ENCODE results near the gene LCN1. TPM values are rescaled to one million over a fixed set of nuclear protein-coding genes. Genes with fewer than 3 reads are reported as not detected.

Gene LCN1
- total RNA-seq, 3 donors from 2014 or later = not detected

DNA sequence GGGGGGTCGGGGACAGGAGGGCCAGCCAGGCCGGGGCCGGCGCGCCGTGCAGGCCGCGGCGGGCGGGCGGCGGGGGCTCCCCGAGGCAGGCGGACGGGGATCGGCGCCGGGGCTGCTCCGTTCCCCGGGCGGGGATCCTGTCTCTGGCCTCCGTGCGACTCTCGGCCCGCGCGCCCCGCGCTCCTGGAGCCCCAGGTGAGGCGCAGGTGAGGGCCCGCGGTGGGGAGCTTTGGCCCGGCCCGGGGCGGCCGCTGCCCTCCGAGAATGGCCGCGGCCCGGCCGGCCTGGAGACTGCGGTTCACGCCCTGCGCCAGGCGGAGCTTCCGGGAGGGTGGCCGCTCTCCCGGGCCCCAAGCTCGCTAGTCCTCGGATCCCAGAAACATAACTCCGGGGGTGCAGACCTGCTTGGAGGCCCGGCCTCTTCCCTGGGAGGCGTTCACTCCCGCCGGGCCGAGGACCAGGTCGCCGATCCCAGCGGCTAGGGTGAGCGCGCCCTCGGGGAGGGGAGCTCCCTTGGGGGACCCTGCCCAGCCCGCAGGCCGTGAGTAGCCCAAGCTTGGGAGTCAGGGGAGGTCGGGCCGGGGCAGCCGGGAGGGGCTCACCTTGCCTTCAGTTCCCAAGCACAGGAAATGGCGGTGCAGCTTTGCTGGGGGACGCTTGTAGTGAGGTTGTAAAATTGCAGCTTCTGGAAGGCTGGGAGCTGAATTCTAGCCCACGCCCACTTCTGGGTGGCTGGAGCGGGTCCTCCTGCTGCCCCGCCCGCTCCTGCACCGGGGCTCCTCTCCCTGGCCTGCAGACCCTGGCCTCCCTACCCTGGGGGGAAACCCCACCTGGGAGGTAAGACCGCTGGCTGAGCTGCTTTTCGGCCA, 40.9 kb upstream of the LCN1 start:
- intact Hi-C loops (cut with DNase I; ENCODE audit: low total_unique reads) = no loop called here
- H3K27me3 ChIP-seq = no peaks in the 10 kb centered on the region
- H3K9me3 ChIP-seq = no peaks in the 10 kb centered on the region
- H3K27ac ChIP-seq = peak overlapping the region; percentile 61 to 85
- H3K4me1 ChIP-seq = peaks cover 5 to 6% of the 10 kb centered on the region in 2 donors
- no peaks in the 10 kb centered on the region for H3K36me3 ChIP-seq
- TF ChIP-seq, protein P1, sequence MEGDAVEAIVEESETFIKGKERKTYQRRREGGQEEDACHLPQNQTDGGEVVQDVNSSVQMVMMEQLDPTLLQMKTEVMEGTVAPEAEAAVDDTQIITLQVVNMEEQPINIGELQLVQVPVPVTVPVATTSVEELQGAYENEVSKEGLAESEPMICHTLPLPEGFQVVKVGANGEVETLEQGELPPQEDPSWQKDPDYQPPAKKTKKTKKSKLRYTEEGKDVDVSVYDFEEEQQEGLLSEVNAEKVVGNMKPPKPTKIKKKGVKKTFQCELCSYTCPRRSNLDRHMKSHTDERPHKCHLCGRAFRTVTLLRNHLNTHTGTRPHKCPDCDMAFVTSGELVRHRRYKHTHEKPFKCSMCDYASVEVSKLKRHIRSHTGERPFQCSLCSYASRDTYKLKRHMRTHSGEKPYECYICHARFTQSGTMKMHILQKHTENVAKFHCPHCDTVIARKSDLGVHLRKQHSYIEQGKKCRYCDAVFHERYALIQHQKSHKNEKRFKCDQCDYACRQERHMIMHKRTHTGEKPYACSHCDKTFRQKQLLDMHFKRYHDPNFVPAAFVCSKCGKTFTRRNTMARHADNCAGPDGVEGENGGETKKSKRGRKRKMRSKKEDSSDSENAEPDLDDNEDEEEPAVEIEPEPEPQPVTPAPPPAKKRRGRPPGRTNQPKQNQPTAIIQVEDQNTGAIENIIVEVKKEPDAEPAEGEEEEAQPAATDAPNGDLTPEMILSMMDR (IDR thresholded peaks at IDR 0.05) = no peak
- no peak for TF ChIP-seq POLR2AphosphoS5 (IDR thresholded peaks at IDR 0.05)
- DNase-seq (ENCODE audit: low spot score in 2 of 2) = no peak
- peak overlapping the region; percentile 62 to 86 (median 77) for H3K4me3 ChIP-seq

DNA sequence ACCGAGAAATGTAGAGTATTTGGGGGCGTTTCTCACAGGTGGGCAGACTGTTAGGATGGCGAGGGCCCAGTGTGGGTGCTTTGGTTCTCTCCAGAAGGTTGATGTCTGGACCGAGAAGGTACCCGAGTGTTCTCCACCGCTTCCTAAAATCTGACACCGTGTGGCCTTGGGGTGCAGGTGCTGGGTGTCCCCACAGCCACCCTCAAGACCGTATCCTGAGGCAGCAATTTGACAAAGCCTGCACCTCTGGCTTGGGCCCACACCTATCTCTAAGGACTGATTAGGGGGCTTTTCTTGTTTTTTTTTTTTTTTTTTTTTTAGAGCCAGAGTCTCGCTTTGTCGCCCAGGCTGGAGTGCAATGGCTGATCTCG, 40.3 kb upstream of the LCN1 start:
- Histone ChIP-seq H3K27ac (peak overlapping the region; percentile 61 to 85), H3K27me3 (no peaks in the 10 kb centered on the region), H3K36me3 (no peaks in the 10 kb centered on the region), H3K4me3 (peak overlapping the region; percentile 62 to 86 (median 77)), H3K9me3 (no peaks in the 10 kb centered on the region), H3K4me1 (peaks cover 5 to 6% of the 10 kb centered on the region in 2 donors)
- TF ChIP-seq POLR2AphosphoS5 (IDR thresholded peaks at IDR 0.05) = no peak
- TF ChIP-seq POLR2A (IDR thresholded peaks at IDR 0.05) = no peak
- TF ChIP-seq, protein P1 (IDR thresholded peaks at IDR 0.05) = no peak
- intact Hi-C loops (cut with DNase I; ENCODE audit: low total_unique reads) = no loop called here
- DNase-seq (ENCODE audit: low spot score in 2 of 2) = no peak

DNA sequence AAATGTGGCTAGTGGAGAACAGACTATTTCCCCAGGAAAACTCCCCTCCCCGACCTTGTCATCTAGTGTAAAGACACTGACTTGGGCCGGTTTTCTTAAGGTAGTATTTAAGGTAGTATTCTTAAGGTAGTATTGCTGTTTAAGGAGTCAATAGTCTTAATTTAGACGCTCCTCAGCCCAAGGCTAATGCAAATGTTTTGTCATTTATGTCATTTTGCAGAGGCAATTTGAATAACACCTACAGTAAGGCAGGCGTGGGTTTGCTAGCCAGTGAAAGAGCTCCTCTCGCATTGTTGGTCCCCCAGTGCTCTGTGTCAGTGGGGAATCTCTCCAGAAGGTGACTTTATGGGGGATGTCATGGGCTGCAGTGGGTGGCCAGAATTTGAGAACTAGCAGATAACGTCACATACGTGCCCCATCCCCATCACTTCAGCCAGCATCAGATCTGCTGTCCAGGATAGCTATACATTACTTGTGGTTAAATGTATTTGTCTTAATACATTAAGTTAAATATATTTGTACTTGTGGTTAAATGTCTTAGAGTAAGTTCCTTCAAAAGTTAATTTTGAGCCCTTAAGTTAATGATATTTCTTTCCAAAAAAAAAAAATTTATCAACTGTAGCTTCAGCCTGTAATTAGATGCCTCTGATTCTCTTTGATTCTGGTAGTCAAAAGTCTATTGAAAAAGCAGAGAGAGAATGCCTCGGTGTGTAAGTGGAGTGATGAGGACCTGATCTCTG, 39.1 kb upstream of the LCN1 start:
- Histone ChIP-seq H3K36me3 (no peaks in the 10 kb centered on the region), H3K27me3 (no peaks in the 10 kb centered on the region), H3K4me3 (no peak overlapping the region), H3K27ac (no peak overlapping the region), H3K4me1 (peaks cover 5 to 6% of the 10 kb centered on the region in 2 donors), H3K9me3 (no peaks in the 10 kb centered on the region)
- TF ChIP-seq POLR2AphosphoS5 (IDR thresholded peaks at IDR 0.05) (no peak), POLR2A (IDR thresholded peaks at IDR 0.05) (no peak)
- DNase-seq (ENCODE audit: low spot score in 2 of 2) = no peak
- intact Hi-C loops (cut with DNase I; ENCODE audit: low total_unique reads) = no loop called here

DNA sequence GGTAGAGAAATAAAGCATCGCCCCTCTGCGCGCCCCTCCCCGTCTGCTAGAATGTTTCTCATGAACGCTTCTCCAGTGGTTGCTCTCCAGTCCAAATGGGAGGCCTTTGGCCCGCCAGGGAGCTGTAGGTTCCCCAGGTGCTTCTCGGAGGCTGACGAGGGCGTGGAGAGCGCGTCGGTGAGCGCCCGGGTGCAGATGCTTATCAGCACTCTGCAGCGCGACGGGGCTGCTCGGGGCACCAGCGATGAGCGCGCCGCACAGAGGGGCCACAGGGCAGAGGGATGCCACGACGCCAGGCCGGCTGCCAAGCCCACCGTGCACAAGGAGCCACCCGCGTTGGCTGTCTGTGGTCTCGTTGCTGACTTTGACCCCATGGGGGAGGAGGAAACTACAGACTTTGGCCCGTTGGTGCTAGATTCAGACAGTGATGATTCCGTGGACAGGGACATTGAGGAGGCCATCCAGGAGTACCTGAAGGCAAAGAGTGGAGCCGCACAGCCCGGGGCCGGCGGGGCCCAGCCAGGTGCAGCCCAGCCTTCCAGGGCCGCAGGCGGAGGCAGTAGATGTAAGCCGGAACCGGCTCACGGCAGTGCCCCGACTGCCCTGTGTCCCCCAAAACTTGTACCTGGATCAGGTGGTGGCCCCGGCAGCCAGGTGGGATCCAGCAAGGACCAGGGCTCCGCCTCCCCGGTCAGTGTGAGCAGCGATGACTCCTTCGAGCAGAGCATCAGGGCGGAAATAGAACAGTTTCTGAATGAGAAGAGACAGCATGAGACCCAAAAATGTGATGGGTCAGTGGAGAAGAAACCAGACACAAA, 36.6 kb upstream of the LCN1 start:
- H3K27ac ChIP-seq = no peak overlapping the region
- no peaks in the 10 kb centered on the region for H3K27me3 ChIP-seq
- H3K9me3 ChIP-seq = no peaks in the 10 kb centered on the region
- intact Hi-C loops (cut with DNase I; ENCODE audit: low total_unique reads) = no loop called here
- no peak for DNase-seq (ENCODE audit: low spot score in 2 of 2)
- no peaks in the 10 kb centered on the region for H3K36me3 ChIP-seq
- H3K4me1 ChIP-seq = peaks cover 5 to 6% of the 10 kb centered on the region in 2 donors
- TF ChIP-seq POLR2A (IDR thresholded peaks at IDR 0.05) (no peak), POLR2AphosphoS5 (IDR thresholded peaks at IDR 0.05) (no peak)
- no peak overlapping the region for H3K4me3 ChIP-seq

DNA sequence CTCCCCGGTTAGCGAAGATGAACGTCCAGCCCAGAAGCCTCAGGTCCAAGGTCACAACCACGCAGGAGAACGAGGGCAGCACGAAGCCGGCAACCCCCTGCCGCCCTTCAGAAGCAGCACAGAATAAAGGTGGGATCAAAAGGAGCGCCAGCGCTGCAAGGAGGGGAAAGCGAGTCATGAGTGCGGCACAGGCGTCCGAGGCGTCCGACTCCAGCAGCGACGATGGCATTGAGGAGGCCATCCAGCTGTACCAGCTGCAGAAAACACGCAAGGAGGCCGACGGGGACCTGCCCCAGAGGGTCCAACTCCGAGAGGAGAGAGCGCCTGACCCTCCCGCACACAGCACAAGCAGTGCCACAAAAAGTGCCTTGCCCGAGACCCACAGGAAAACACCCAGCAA, 35.9 kb upstream of the LCN1 start:
- H3K4me1 ChIP-seq = peaks cover 5% of the 10 kb centered on the region in 2 donors
- H3K36me3 ChIP-seq = no peaks in the 10 kb centered on the region
- intact Hi-C loops (cut with DNase I; ENCODE audit: low total_unique reads) = no loop called here
- no peak overlapping the region for H3K27ac ChIP-seq
- H3K9me3 ChIP-seq = no peaks in the 10 kb centered on the region
- TF ChIP-seq, protein P1 (IDR thresholded peaks at IDR 0.05) = no peak
- TF ChIP-seq POLR2A (IDR thresholded peaks at IDR 0.05) (no peak), POLR2AphosphoS5 (IDR thresholded peaks at IDR 0.05) (no peak)
- H3K4me3 ChIP-seq = no peak overlapping the region
- no peak for DNase-seq (ENCODE audit: low spot score in 2 of 2)
- no peaks in the 10 kb centered on the region for H3K27me3 ChIP-seq
